Transverse colon (tissue), 4 donors: ENCODE data around the gene LGI2.

Experiments used
- POLR2AphosphoS5 ChIP-seq, 3 donors: sonication (generic); formaldehyde crosslinking; IDR thresholded peaks; one replicate each; pipeline ENCODE4 v1.6.1; 2016; ENCODE audit warnings: antibody characterized with exemption in 3 of 3
- TF ChIP-seq, protein P1 (sequence below), 5 experiments: fragments of 200-600 bp in 3 of 5; fragments of 450-650 bp in 2 of 5; sonication (generic) in 3 of 5; IDR thresholded peaks; 1 replicate in 2 of 5; 2 replicates in 3 of 5; pipeline ENCODE4 v1.5.1; 2016 to 2017; ENCODE audit warnings: antibody characterized with exemption in 5 of 5, inconsistent platforms in 3 of 5, mild to moderate bottlenecking in 2 of 5, moderate library complexity in 1 of 5

- TF ChIP-seq POLR2AphosphoS5 (IDR thresholded peaks at IDR 0.05) = no peak
- TF ChIP-seq, protein P1, sequence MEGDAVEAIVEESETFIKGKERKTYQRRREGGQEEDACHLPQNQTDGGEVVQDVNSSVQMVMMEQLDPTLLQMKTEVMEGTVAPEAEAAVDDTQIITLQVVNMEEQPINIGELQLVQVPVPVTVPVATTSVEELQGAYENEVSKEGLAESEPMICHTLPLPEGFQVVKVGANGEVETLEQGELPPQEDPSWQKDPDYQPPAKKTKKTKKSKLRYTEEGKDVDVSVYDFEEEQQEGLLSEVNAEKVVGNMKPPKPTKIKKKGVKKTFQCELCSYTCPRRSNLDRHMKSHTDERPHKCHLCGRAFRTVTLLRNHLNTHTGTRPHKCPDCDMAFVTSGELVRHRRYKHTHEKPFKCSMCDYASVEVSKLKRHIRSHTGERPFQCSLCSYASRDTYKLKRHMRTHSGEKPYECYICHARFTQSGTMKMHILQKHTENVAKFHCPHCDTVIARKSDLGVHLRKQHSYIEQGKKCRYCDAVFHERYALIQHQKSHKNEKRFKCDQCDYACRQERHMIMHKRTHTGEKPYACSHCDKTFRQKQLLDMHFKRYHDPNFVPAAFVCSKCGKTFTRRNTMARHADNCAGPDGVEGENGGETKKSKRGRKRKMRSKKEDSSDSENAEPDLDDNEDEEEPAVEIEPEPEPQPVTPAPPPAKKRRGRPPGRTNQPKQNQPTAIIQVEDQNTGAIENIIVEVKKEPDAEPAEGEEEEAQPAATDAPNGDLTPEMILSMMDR (IDR thresholded peaks at IDR 0.05) = no peak
Observed at GRCh38 chr4:24949970-24950369, 80.8 kb downstream of the LGI2 start.
